PC-3 (cell line): ENCODE data around the gene LRCH1. TPM values are rescaled to one million over a fixed set of nuclear protein-coding genes. Genes with fewer than 3 reads are reported as not detected.

Experiments
- ATAC-seq: fragments of 200-7000 bp; cut with Tn5 transposase; 2 replicates; pipeline ENCODE4 v1.9.1; 2020; ENCODE audit warnings: mild to moderate bottlenecking, moderate library complexity
- BruUV-seq: library from RNA; stranded (reverse); fragments of 400-500 nt; replicated peaks from 2 replicates; lab custom pipeline; 2021; lab: Mats Ljungman, UMichigan
- CTCF ChIA-PET: fragments of 300-600 bp; sonication (Branson Sonifier 250); formaldehyde crosslinking; loops from one replicate; lab custom pipeline; 2022; ENCODE audit warnings: antibody characterized with exemption; lab: Charles Lee
- POLR2A ChIA-PET: fragments of 300-600 bp; sonication (Branson Sonifier 250); formaldehyde crosslinking; loops from one replicate; lab custom pipeline; 2022; ENCODE audit warnings: antibody characterized with exemption; ENCODE audit not compliant: unreplicated experiment; lab: Charles Lee
- DNase-seq: peaks from one replicate; pipeline ENCODE4 v3.0.0-alpha.2; 2015
- H2AFZ ChIP-seq: fragments of 300-600 bp; sonication (generic); 2 replicates; pipeline ENCODE4 v1.6.0; 2016; ENCODE audit warnings: antibody characterized with exemption, low read length
- H3F3A ChIP-seq: fragments of 300-600 bp; sonication (generic); one replicate; pipeline ENCODE4 v1.6.0; 2017; ENCODE audit warnings: antibody characterized with exemption, low read length, control low read depth, mild to moderate bottlenecking; ENCODE audit not compliant: unreplicated experiment
- H3K27ac ChIP-seq: fragments of 300-600 bp; sonication (generic); 2 replicates; pipeline ENCODE4 v1.5.1; 2016; ENCODE audit warnings: mild to moderate bottlenecking, low read length
- H3K27me3 ChIP-seq: fragments of 300-600 bp; sonication (generic); 2 replicates; pipeline ENCODE4 v1.6.1; 2016; ENCODE audit warnings: low read length, mixed read lengths
- H3K36me3 ChIP-seq: fragments of 300-600 bp; sonication (generic); 2 replicates; pipeline ENCODE4 v1.6.1; 2016; ENCODE audit warnings: low read depth, mixed run types, low read length, mixed read lengths
- H3K4me1 ChIP-seq: fragments of 300-600 bp; sonication (generic); 2 replicates; pipeline ENCODE4 v1.5.1; 2016; ENCODE audit warnings: low read length; ENCODE audit not compliant: insufficient read depth
- H3K4me2 ChIP-seq: fragments of 300-600 bp; sonication (generic); 2 replicates; pipeline ENCODE4 v1.6.0; 2016; ENCODE audit warnings: low read length
- H3K4me3 ChIP-seq: fragments of 300-600 bp; sonication (generic); 2 replicates; pipeline ENCODE4 v1.5.1; 2016; ENCODE audit warnings: mild to moderate bottlenecking, low read length, mixed read lengths
- H3K79me2 ChIP-seq: fragments of 300-600 bp; sonication (generic); 2 replicates; pipeline ENCODE4 v1.6.1; 2017; ENCODE audit warnings: low read length, mixed read lengths
- H3K9ac ChIP-seq: fragments of 300-600 bp; sonication (generic); 2 replicates; pipeline ENCODE4 v1.6.0; 2016; ENCODE audit warnings: mild to moderate bottlenecking, low read length
- H3K9me2 ChIP-seq: fragments of 300-600 bp; sonication (generic); replicated peaks from 2 replicates; pipeline ENCODE4 v1.6.1; 2016; ENCODE audit warnings: mixed run types, low read length, mixed read lengths
- H3K9me3 ChIP-seq: fragments of 300-600 bp; sonication (generic); 2 replicates; pipeline ENCODE4 v1.6.1; 2016; ENCODE audit warnings: low read length, mixed read lengths
- H4K20me1 ChIP-seq: fragments of 300-600 bp; sonication (generic); 2 replicates; pipeline ENCODE4 v1.6.1; 2016; ENCODE audit warnings: low read length, mixed read lengths
- CTCF ChIP-seq: fragments of 300-600 bp; sonication (generic); conservative IDR thresholded peaks from 2 replicates; pipeline ENCODE4 v1.5.1; 2017; ENCODE audit warnings: antibody characterized with exemption, low read depth, mild to moderate bottlenecking, low read length
- EZH2 ChIP-seq: fragments of 300-600 bp; sonication (generic); IDR thresholded peaks from one replicate; pipeline ENCODE4 v1.6.1; 2017; ENCODE audit warnings: antibody characterized with exemption, mild to moderate bottlenecking, low read length; ENCODE audit not compliant: unreplicated experiment
- EZH2phosphoT487 ChIP-seq: fragments of 300-600 bp; sonication (generic); IDR thresholded peaks from 2 replicates; pipeline ENCODE4 v1.6.1; 2018; ENCODE audit warnings: mild to moderate bottlenecking, antibody characterized with exemption, low read length, borderline replicate concordance
- intact Hi-C: fragments of 100-400 bp; cut with micrococcal nuclease; formaldehyde crosslinking; loops from 2 replicates; pipeline ENCODE4 v1.9.0; 2023
- total RNA-seq: library from RNA; depleted of rRNA; stranded (reverse); fragments of >200 nt; gene quantifications from 2 replicates; pipeline ENCODE4 v1.2.3, GENCODE V29; 2014

The LRCH1 gene
- total RNA-seq, 1 experiment from 2014 or later, result 4.3 TPM

GRCh38 chr13:46668931-46669525 is 116.1 kb downstream of the LRCH1 start:
- Histone ChIP-seq H3K79me2 (peaks cover 7% of the 10 kb centered on the region; the same call in 1 of the 2 replicates), H3K27me3 (no peaks in the 10 kb centered on the region), H3K4me2 (no peak overlapping the region), H2AFZ (no peak overlapping the region), H3K4me3 (no peak overlapping the region), H3F3A (peaks cover 3% of the 10 kb centered on the region), H3K4me1 (peaks cover 26% of the 10 kb centered on the region), H3K36me3 (no peaks in the 10 kb centered on the region), H3K9ac (no peak overlapping the region), H3K9me3 (no peaks in the 10 kb centered on the region), H3K9me2 (no peaks in the 10 kb centered on the region), H3K27ac (no peak overlapping the region), H4K20me1 (peaks cover 4% of the 10 kb centered on the region; the same call in 1 of the 2 replicates)
- no TSS peak for BruUV-seq
- intact Hi-C loops, result loop anchor here (10.0 kb wide), 1 partner anchor 114 kb away; the partner anchor contains the start of gene LRCH1
- CTCF ChIA-PET, result no interaction called here
- DNase-seq (no peak), ATAC-seq (no peak)
- POLR2A ChIA-PET, result no interaction called here
- TF ChIP-seq CTCF, result no peak
- no peak for TF ChIP-seq EZH2phosphoT487
- TF ChIP-seq EZH2, result no peak

- no peaks in the 10 kb centered on the region for H4K20me1 ChIP-seq
- no TSS peak for BruUV-seq
- CTCF ChIA-PET, result interaction anchor here (0.6 kb wide), 1 partner anchor 11 kb away, joined by 3 read pairs; no protein-coding TSS in a partner anchor
Observed at GRCh38 chr13:46672338-46673090, 119.5 kb downstream of the LRCH1 start.

More at GRCh38 chr13:46672338-46673090, 119.5 kb downstream of the LRCH1 start:
- Histone ChIP-seq H3K4me1 (peaks cover 16% of the 10 kb centered on the region), H3K9ac (no peak overlapping the region), H3K4me2 (no peak overlapping the region), H3K79me2 (no peaks in the 10 kb centered on the region), H2AFZ (no peak overlapping the region), H3K4me3 (no peak overlapping the region), H3K9me2 (no peaks in the 10 kb centered on the region), H3K36me3 (no peaks in the 10 kb centered on the region), H3F3A (peaks cover 3% of the 10 kb centered on the region), H3K9me3 (no peaks in the 10 kb centered on the region), H3K27me3 (no peaks in the 10 kb centered on the region), H3K27ac (no peak overlapping the region)
- no peak for TF ChIP-seq EZH2
- no peak for TF ChIP-seq CTCF
- TF ChIP-seq EZH2phosphoT487, result no peak
- DNase-seq (no peak), ATAC-seq (no peak)
- POLR2A ChIA-PET, result no interaction called here
- intact Hi-C loops, result no loop called here
